NCI-H1417 (cell line): ENCODE data around the gene NREP.

ENCODE experiments used
- DNase-seq, 3 experiments: peaks; one replicate each; lab custom pipeline; 2025; lab: John Stamatoyannopoulos, UW

Gene NREP

GRCh38 chr5:111756581-111757354 lies at the start of gene NREP:
Gene NREP (minus strand): TSS chr5:111757194. CDS start chr5:111755772, 1,422 bp downstream.
- DNase-seq = peak; percentile 68 to 91 (median 85)

- no peak for DNase-seq
Observed at GRCh38 chr5:111806753-111807152, 49.8 kb upstream of the NREP start.

GRCh38 chr5:111806156-111806555 lies 49.2 kb upstream of the NREP start:
- DNase-seq = no peak

GRCh38 chr5:111805071-111805470 lies 48.1 kb upstream of the NREP start:
- DNase-seq = no peak

- DNase-seq = no peak
Observed at GRCh38 chr5:111800351-111800750, 43.4 kb upstream of the NREP start.

- DNase-seq = no peak
Observed at GRCh38 chr5:111795142-111795541, 38.1 kb upstream of the NREP start.

GRCh38 chr5:111792471-111793058 lies 35.6 kb upstream of the NREP start:
- no peak for DNase-seq

- DNase-seq = no peak
Observed at GRCh38 chr5:111790295-111790694, 33.3 kb upstream of the NREP start.

- DNase-seq = no peak
Observed at GRCh38 chr5:111787006-111787405, 30.0 kb upstream of the NREP start.

GRCh38 chr5:111784491-111785181 lies 27.6 kb upstream of the NREP start:
- no peak for DNase-seq

GRCh38 chr5:111783537-111783936 lies 26.5 kb upstream of the NREP start:
- no peak for DNase-seq

- DNase-seq = no peak
Observed at GRCh38 chr5:111782216-111782615, 25.2 kb upstream of the NREP start.

GRCh38 chr5:111781200-111781599 lies 24.2 kb upstream of the NREP start:
- DNase-seq = no peak

GRCh38 chr5:111779922-111780292 lies 22.9 kb upstream of the NREP start:
- peak in 2 of 3 experiments; percentile 7 to 76 for DNase-seq

GRCh38 chr5:111779260-111779921 lies 22.4 kb upstream of the NREP start:
- DNase-seq = no peak

- no peak for DNase-seq
Observed at GRCh38 chr5:111776913-111777781, 20.2 kb upstream of the NREP start.

- DNase-seq = no peak
Observed at GRCh38 chr5:111775224-111775623, 18.2 kb upstream of the NREP start.

- DNase-seq = peak in 1 of 3 experiments; percentile 75
Observed at GRCh38 chr5:111774525-111774924, 17.5 kb upstream of the NREP start.

GRCh38 chr5:111772456-111773122 lies 15.6 kb upstream of the NREP start:
- DNase-seq = peak; percentile 32 to 65 (median 46)

- DNase-seq = no peak
Observed at GRCh38 chr5:111769541-111769940, 12.5 kb upstream of the NREP start.
